NB4 (cell line): ENCODE measurements around the gene CACNA1D.

Source experiments
- DNase-seq: peaks from one replicate; pipeline ENCODE4 v3.0.0; 2010; ENCODE audit warnings: low read depth
- H3K4me3 ChIP-seq: one replicate; pipeline ENCODE4 v1.5.1; 2011; ENCODE audit warnings: mild to moderate bottlenecking, low read depth, low read length, moderate library complexity
- CTCF ChIP-seq: IDR thresholded peaks from one replicate; pipeline ENCODE4 v1.5.1; 2012; ENCODE audit warnings: low read depth, low read length
- MYC ChIP-seq: IDR thresholded peaks from 2 replicates; pipeline ENCODE4 v1.6.1; 2011; ENCODE audit warnings: low read depth, low read length
- POLR2A ChIP-seq: IDR thresholded peaks from 2 replicates; pipeline ENCODE4 v1.6.1; 2011; ENCODE audit warnings: mild to moderate bottlenecking; ENCODE audit not compliant: insufficient read length; ENCODE audit errors: extremely low read depth
- TF ChIP-seq, protein P1 (sequence below): IDR thresholded peaks from 2 replicates; pipeline ENCODE4 v1.6.1; 2011; ENCODE audit warnings: low read depth, low read length

Gene CACNA1D

DNA sequence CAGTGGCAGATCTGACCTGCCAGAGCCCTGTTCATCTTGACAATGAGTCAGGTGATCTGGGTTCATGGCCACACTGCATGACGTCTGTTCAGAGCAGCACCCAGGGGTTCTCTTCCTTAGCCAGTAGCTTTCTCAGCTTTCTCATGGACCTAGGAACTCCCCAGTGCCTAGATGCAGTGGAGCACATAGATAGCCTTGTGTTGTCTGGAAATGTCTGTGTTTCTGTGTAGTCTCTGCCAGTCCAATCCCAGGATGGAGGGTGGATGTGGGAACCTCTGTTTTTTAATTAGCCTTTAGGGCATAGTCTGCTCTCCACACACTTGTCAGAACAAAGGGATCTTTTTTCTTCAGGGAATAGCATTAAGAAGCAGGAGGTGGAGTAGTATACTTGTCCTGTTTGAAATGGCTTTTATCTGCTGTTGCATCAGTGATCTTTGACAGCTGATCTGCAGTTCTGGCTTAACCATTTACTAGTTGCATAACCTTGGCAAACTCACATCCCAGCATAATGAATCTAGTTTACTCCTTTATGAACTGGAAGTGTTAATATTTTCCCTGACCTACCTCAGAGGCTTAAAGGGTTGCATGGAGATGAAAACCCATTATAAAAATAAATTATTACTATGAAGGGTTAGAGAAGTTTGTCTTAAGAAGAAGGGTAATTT is 16.1 kb upstream of the CACNA1D start:
- H3K4me3 ChIP-seq, result no peak overlapping the region
- TF ChIP-seq, protein P1, sequence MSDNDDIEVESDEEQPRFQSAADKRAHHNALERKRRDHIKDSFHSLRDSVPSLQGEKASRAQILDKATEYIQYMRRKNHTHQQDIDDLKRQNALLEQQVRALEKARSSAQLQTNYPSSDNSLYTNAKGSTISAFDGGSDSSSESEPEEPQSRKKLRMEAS, result no peak
- TF ChIP-seq POLR2A, result no peak
- TF ChIP-seq CTCF, result no peak
- no peak for TF ChIP-seq MYC
- DNase-seq, result no peak

DNA sequence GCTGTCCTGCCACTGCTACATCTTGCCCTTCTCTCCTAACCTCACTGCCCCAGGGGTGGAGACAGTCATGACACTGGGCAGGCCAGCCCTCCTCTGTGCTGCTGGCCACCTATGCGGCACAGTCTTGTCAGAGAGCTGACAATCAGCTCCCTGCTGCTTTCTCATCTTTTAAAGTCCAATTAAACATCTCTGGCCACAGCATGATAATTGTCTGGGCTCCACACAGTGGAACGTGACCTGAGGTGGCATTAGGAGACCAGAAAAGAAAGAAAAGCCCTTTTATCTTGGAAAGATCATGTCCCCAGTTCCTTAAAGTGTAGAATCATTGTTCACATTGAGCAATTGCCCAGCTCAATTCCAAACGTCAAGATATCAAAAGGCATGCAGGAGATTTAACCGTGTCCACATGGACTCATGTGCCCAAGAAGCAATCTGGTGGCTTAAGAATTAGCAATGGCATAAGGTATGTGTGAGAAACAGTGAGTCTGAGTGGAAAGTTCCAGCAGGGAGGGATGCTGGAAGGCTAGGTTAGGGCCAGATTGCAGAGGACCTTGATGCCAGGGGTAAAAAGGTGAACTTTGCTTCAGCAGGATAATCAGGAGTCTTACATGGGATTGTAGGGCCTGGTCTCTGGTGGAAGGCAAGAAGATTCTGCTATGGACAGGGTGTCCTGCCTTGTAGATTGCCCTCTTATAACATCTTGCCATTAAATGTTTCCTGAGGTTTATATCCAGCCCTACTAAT is 15.3 kb upstream of the CACNA1D start:
- H3K4me3 ChIP-seq, result no peak overlapping the region
- DNase-seq, result no peak
- TF ChIP-seq CTCF, result no peak
- no peak for TF ChIP-seq POLR2A
- TF ChIP-seq MYC, result no peak
- TF ChIP-seq, protein P1, result no peak

DNA sequence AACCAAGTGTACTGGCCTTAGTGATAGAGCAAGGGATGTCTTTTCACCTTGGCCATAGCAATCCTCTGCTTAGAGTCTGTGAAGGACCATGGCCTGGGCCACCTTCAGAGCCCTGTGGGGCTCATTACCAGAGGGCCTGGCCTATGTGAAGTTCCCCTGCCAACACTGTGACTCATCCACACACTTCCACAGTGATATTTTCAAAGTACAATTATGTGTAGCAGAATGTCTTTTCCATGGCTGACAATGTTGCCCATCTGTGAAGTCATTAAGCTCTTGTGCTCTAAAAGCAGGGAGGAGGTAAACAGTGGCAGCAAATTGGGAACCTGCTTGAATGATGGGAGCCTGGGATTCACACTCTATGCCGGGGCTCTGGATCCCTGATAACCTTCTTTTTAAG is 12.2 kb upstream of the CACNA1D start:
- TF ChIP-seq POLR2A (no peak), MYC (no peak)
- TF ChIP-seq, protein P1, result no peak
- H3K4me3 ChIP-seq, result no peak overlapping the region
- DNase-seq, result no peak

DNA sequence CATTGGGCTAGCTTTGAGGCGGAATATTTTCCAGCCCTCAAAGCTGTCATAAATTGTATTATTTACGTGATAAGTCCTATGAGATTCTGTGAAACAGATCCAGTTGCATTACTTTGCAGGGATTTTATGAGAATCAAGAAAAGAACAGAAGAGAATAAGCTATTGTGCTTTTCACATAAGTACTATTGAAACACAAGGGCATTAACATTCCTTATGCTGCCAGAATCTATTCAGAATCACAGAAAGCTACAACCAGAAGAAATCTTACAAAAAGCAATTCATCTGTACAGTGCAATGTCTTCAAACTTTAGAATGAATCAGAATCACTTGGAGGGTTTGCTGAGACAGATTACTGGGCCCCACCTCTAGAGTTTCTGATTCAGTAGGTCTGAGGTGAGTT is 10.6 kb upstream of the CACNA1D start:
- no peak for TF ChIP-seq CTCF
- TF ChIP-seq, protein P1, result no peak
- no peak for TF ChIP-seq MYC
- DNase-seq, result no peak
- H3K4me3 ChIP-seq, result no peak overlapping the region

GRCh38 chr3:53484984-53485383 is 9.4 kb upstream of the CACNA1D start:
- no peak overlapping the region for H3K4me3 ChIP-seq
- TF ChIP-seq, protein P1, result no peak
- TF ChIP-seq POLR2A (no peak), MYC (no peak), CTCF (no peak)
- no peak for DNase-seq

GRCh38 chr3:53485675-53486403 is 8.6 kb upstream of the CACNA1D start:
- no peak for DNase-seq
- TF ChIP-seq, protein P1, result no peak
- TF ChIP-seq POLR2A, result no peak
- TF ChIP-seq CTCF, result no peak
- TF ChIP-seq MYC, result no peak
- no peak overlapping the region for H3K4me3 ChIP-seq
